Erythroblast (primary cell): ENCODE results near the gene CPLX4.

Experiments used
- GATA1 ChIP-seq: IDR thresholded peaks from 2 replicates; pipeline ENCODE4 v1.6.1; 2011; ENCODE audit warnings: low read depth, mild to moderate bottlenecking, control low read depth, low read length, moderate library complexity
- POLR2A ChIP-seq: IDR thresholded peaks from 2 replicates; pipeline ENCODE4 v1.6.1; 2011; ENCODE audit warnings: mild to moderate bottlenecking, low read length

- no peak for TF ChIP-seq POLR2A
- no peak for TF ChIP-seq GATA1
Measured at GRCh38 chr18:59276047-59276446, 42.4 kb downstream of the CPLX4 start.
